ENCODE data around the gene TMEM39A.

TMEM39A gene

GRCh38 chr3:119453822-119454221 lies 9.6 kb downstream of the TMEM39A start:
- no peak for DNase-seq

GRCh38 chr3:119444590-119444989 lies 18.8 kb downstream of the TMEM39A start:
- no peak for DNase-seq

- no peak for DNase-seq
Observed at GRCh38 chr3:119443179-119443578, 20.2 kb downstream of the TMEM39A start.

GRCh38 chr3:119437691-119438258 lies 25.6 kb downstream of the TMEM39A start:
- no peak for DNase-seq

GRCh38 chr3:119436977-119437376 lies 26.4 kb downstream of the TMEM39A start:
- DNase-seq: no peak

GRCh38 chr3:119434703-119435102 lies 28.7 kb downstream of the TMEM39A start:
- no peak for DNase-seq

GRCh38 chr3:119433613-119434325 lies 29.6 kb downstream of the TMEM39A start:
- no peak for DNase-seq

- no peak for DNase-seq
Observed at GRCh38 chr3:119428538-119428937, 34.9 kb downstream of the TMEM39A start.

- no peak for DNase-seq
Observed at GRCh38 chr3:119427669-119428068, 35.7 kb downstream of the TMEM39A start.

- DNase-seq: no peak
Observed at GRCh38 chr3:119420196-119420595, 43.2 kb downstream of the TMEM39A start.

- no peak for DNase-seq
Observed at GRCh38 chr3:119418641-119419040, 44.8 kb downstream of the TMEM39A start.

- DNase-seq: no peak
Observed at GRCh38 chr3:119417771-119418512, 45.5 kb downstream of the TMEM39A start.

- DNase-seq: no peak
Observed at GRCh38 chr3:119416873-119417272, 46.5 kb downstream of the TMEM39A start.

- DNase-seq: no peak
Observed at GRCh38 chr3:119413603-119414280, 49.7 kb downstream of the TMEM39A start.

- no peak for DNase-seq
Observed at GRCh38 chr3:119409844-119410243, 53.6 kb downstream of the TMEM39A start.

GRCh38 chr3:119408243-119408950 lies 55.0 kb downstream of the TMEM39A start:
- DNase-seq: no peak

- DNase-seq: no peak
Observed at GRCh38 chr3:119405315-119405714, 58.1 kb downstream of the TMEM39A start.

- no peak for DNase-seq
Observed at GRCh38 chr3:119403201-119403600, 60.2 kb downstream of the TMEM39A start.

GRCh38 chr3:119402791-119403190 lies 60.6 kb downstream of the TMEM39A start:
- no peak for DNase-seq

- no peak for DNase-seq
Observed at GRCh38 chr3:119401503-119402440, 61.6 kb downstream of the TMEM39A start.

GRCh38 chr3:119401069-119401468 lies 62.3 kb downstream of the TMEM39A start:
- DNase-seq: no peak

- no peak for DNase-seq
Observed at GRCh38 chr3:119400466-119400865, 62.9 kb downstream of the TMEM39A start.
